ENCODE results near the gene TRDN.

The TRDN gene

DNA sequence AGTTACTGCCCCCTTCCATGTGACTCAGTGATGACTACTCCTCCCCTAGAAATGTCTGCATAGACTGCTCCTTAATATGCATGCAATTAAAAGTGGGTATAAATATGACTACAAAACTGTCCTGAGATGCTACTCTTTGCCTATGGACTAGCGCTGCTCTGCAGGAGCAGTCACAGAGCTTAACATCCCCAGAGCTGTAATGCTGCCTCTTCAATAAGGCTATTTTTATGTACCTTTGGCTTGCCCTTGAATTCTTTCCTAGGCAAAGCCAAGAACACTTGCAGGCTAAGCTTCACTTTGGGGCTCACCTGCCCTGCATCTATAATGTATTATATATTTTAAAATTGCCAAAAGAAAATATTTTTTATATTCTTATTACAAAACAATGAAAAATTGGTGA lies 341.6 kb downstream of the TRDN start:
- no peaks in the 10 kb centered on the region for H3K9me2 ChIP-seq (ENCODE audit: low read depth, low read length)
- TF ChIP-seq, protein P1, sequence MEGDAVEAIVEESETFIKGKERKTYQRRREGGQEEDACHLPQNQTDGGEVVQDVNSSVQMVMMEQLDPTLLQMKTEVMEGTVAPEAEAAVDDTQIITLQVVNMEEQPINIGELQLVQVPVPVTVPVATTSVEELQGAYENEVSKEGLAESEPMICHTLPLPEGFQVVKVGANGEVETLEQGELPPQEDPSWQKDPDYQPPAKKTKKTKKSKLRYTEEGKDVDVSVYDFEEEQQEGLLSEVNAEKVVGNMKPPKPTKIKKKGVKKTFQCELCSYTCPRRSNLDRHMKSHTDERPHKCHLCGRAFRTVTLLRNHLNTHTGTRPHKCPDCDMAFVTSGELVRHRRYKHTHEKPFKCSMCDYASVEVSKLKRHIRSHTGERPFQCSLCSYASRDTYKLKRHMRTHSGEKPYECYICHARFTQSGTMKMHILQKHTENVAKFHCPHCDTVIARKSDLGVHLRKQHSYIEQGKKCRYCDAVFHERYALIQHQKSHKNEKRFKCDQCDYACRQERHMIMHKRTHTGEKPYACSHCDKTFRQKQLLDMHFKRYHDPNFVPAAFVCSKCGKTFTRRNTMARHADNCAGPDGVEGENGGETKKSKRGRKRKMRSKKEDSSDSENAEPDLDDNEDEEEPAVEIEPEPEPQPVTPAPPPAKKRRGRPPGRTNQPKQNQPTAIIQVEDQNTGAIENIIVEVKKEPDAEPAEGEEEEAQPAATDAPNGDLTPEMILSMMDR (IDR thresholded peaks at IDR 0.05; ENCODE audit: low read length): no peak
- no peak for TF ChIP-seq EZH2 (IDR thresholded peaks at IDR 0.05; ENCODE audit: borderline replicate concordance, low read length)
- H3K27ac ChIP-seq (ENCODE audit: low read depth, low read length, poor library complexity, severe bottlenecking): no peak overlapping the region
- H3K9me3 ChIP-seq (ENCODE audit: low read length): no peaks in the 10 kb centered on the region
- no peaks in the 10 kb centered on the region for H3F3A ChIP-seq (ENCODE audit: insufficient read depth, low read length)
- no peak overlapping the region for H2AFZ ChIP-seq (ENCODE audit: low read length)
- H3K4me3 ChIP-seq (ENCODE audit: low read depth, low read length, poor library complexity, severe bottlenecking): no peak overlapping the region
- H3K79me2 ChIP-seq (ENCODE audit: insufficient read depth, low read length): no peaks in the 10 kb centered on the region
- H3K27me3 ChIP-seq (ENCODE audit: insufficient read depth, low read length): no peaks in the 10 kb centered on the region
- no peak overlapping the region for H3K9ac ChIP-seq (ENCODE audit: low read length)
- H3K4me2 ChIP-seq (ENCODE audit: low read length): no peak overlapping the region
- no peaks in the 10 kb centered on the region for H3K4me1 ChIP-seq (ENCODE audit: insufficient read depth, low read length, severe bottlenecking)
- H3K36me3 ChIP-seq (ENCODE audit: insufficient read depth, low read length): no peaks in the 10 kb centered on the region
- no peaks in the 10 kb centered on the region for H4K20me1 ChIP-seq (ENCODE audit: insufficient read depth, low read length)

GRCh38 chr6:123288649-123289048 lies 348.1 kb downstream of the TRDN start:
- no peak overlapping the region for H3K4me2 ChIP-seq (ENCODE audit: low read length)
- no peak overlapping the region for H3K9ac ChIP-seq (ENCODE audit: low read length)
- no peaks in the 10 kb centered on the region for H3K36me3 ChIP-seq (ENCODE audit: insufficient read depth, low read length)
- no peaks in the 10 kb centered on the region for H3K9me3 ChIP-seq (ENCODE audit: low read length)
- no peaks in the 10 kb centered on the region for H3K79me2 ChIP-seq (ENCODE audit: insufficient read depth, low read length)
- H3K27me3 ChIP-seq (ENCODE audit: insufficient read depth, low read length): no peaks in the 10 kb centered on the region
- H4K20me1 ChIP-seq (ENCODE audit: insufficient read depth, low read length): no peaks in the 10 kb centered on the region
- H3K4me3 ChIP-seq (ENCODE audit: low read depth, low read length, poor library complexity, severe bottlenecking): no peak overlapping the region
- TF ChIP-seq, protein P1 (IDR thresholded peaks at IDR 0.05; ENCODE audit: low read length): no peak
- TF ChIP-seq EZH2 (IDR thresholded peaks at IDR 0.05; ENCODE audit: borderline replicate concordance, low read length): no peak
- H3K9me2 ChIP-seq (ENCODE audit: low read depth, low read length): no peaks in the 10 kb centered on the region
- H3K27ac ChIP-seq (ENCODE audit: low read depth, low read length, poor library complexity, severe bottlenecking): no peak overlapping the region
- no peak overlapping the region for H2AFZ ChIP-seq (ENCODE audit: low read length)
- H3K4me1 ChIP-seq (ENCODE audit: insufficient read depth, low read length, severe bottlenecking): no peaks in the 10 kb centered on the region
- no peaks in the 10 kb centered on the region for H3F3A ChIP-seq (ENCODE audit: insufficient read depth, low read length)

GRCh38 chr6:123276546-123276980 lies 360.2 kb downstream of the TRDN start:
- Histone ChIP-seq H3K27me3 (ENCODE audit: insufficient read depth, low read length) (no peaks in the 10 kb centered on the region), H3K4me1 (ENCODE audit: insufficient read depth, low read length, severe bottlenecking) (no peaks in the 10 kb centered on the region), H3K79me2 (ENCODE audit: insufficient read depth, low read length) (no peaks in the 10 kb centered on the region), H3K9me2 (ENCODE audit: low read depth, low read length) (no peaks in the 10 kb centered on the region), H3F3A (ENCODE audit: insufficient read depth, low read length) (no peaks in the 10 kb centered on the region), H3K4me3 (ENCODE audit: low read depth, low read length, poor library complexity, severe bottlenecking) (no peak overlapping the region), H3K4me2 (ENCODE audit: low read length) (no peak overlapping the region), H4K20me1 (ENCODE audit: insufficient read depth, low read length) (no peaks in the 10 kb centered on the region), H2AFZ (ENCODE audit: low read length) (no peak overlapping the region), H3K9me3 (ENCODE audit: low read length) (no peaks in the 10 kb centered on the region), H3K27ac (ENCODE audit: low read depth, low read length, poor library complexity, severe bottlenecking) (no peak overlapping the region), H3K36me3 (ENCODE audit: insufficient read depth, low read length) (no peaks in the 10 kb centered on the region), H3K9ac (ENCODE audit: low read length) (no peak overlapping the region)
- TF ChIP-seq, protein P1 (IDR thresholded peaks at IDR 0.05; ENCODE audit: low read length): no peak
- no peak for TF ChIP-seq EZH2 (IDR thresholded peaks at IDR 0.05; ENCODE audit: borderline replicate concordance, low read length)
